Right lobe of liver (tissue), 6 donors: ENCODE data around the gene EPHB1. TPM values are rescaled to one million over a fixed set of nuclear protein-coding genes. Genes with fewer than 3 reads are reported as not detected.

Source experiments
- ATAC-seq, 4 donors: fragments of 200-7000 bp; cut with Tn5 transposase; one replicate each; pipeline ENCODE4 v1.9.1; 2020; ENCODE audit warnings: mild to moderate bottlenecking in 4 of 4, moderate library complexity in 4 of 4
- DNase-seq, 3 donors: peaks; one replicate each; pipeline ENCODE4 v3.0.0-alpha.2; 2020
- H3K27ac ChIP-seq, 3 donors: fragments of 200-600 bp; one replicate each; pipeline ENCODE4 v1.8.0; 2022
- H3K27me3 ChIP-seq, 2 donors: fragments of 200-600 bp; one replicate each; pipeline ENCODE4 v1.8.0; 2022
- H3K36me3 ChIP-seq, 4 donors: fragments of 200-600 bp; sonication (generic) in 1 of 4; one replicate each; pipeline versions ENCODE4 v1.5.1 to v1.8.0; 2017 to 2022; ENCODE audit warnings: control low read depth in 1 of 4
- H3K4me1 ChIP-seq, 4 donors: fragments of 200-600 bp; sonication (generic) in 1 of 4; one replicate each; pipeline versions ENCODE4 v1.5.1 to v1.8.0; 2017 to 2022; ENCODE audit warnings: control low read depth in 1 of 4
- H3K4me3 ChIP-seq, 3 donors: fragments of 200-600 bp; one replicate each; pipeline ENCODE4 v1.8.0; 2022
- H3K9me3 ChIP-seq, 4 donors: fragments of 200-600 bp; sonication (generic) in 1 of 4; one replicate each; pipeline versions ENCODE4 v1.5.1 to v1.8.0; 2017 to 2022; ENCODE audit warnings: control low read depth in 1 of 4
- CTCF ChIP-seq, 4 donors: fragments of 200-600 bp in 3 of 4; fragments of 450-650 bp in 1 of 4; IDR thresholded peaks; one replicate each; pipeline versions ENCODE4 v1.5.1 to v1.8.0; 2016 to 2022; ENCODE audit warnings: antibody characterized with exemption in 4 of 4, mild to moderate bottlenecking in 2 of 4
- POLR2A ChIP-seq: fragments of 450-650 bp; IDR thresholded peaks from one replicate; pipeline ENCODE4 v1.6.1; 2017; ENCODE audit warnings: antibody characterized with exemption, mild to moderate bottlenecking
- WGBS: methylation state at CpG from one replicate; pipeline ENCODE4 v1.1.6; 2018; ENCODE audit warnings: low coverage, low lambda C conversion rate; ENCODE audit not compliant: insufficient coverage; ENCODE audit errors: missing lambda C conversion rate; 5-methylcytosine and 5-hydroxymethylcytosine counted together
- intact Hi-C, 2 donors: fragments of 100-400 bp; cut with DNase I; formaldehyde crosslinking; loops; one replicate each; pipeline versions ENCODE4 v1.11.2 to v1.14.1; 2022
- total RNA-seq, 6 experiments: library from RNA; depleted of rRNA in 2 of 6; stranded (reverse); fragments of >200 nt in 2 of 6; fragmentation: NEBNext Ultra II Directional in 3 of 6; extraction: Animal tissue kit (Norgen Biotek cat#: 25700) in 3 of 6; gene quantifications; one replicate each; pipeline versions ENCODE4 v1.1.0 to v1.2.4, GENCODE V29; 2016 to 2023
- donor health status: DM: no; HTN: yes; CAD: no.
- donor health status: DM: no; HTN: no; CAD: no.
- donor health status: DM: no; HTN: no; CAD: no.
- donor health status: DM: no; HTN: yes; CAD: no.
- donor health status: DM: no; HTN: yes; CAD: no.

EPHB1 gene
- total RNA-seq, 6 experiments from 2014 or later: 0.63 to 10.9 (median 1.8) TPM

- Histone ChIP-seq H3K9me3 (no peaks in the 10 kb centered on the region), H3K4me3 (no peak overlapping the region), H3K36me3 (no peaks in the 10 kb centered on the region), H3K4me1 (peaks cover 0 to 13% (median 5%) of the 10 kb centered on the region in 4 donors), H3K27ac (peak overlapping the region in 1 of 3 donors; percentile 15), H3K27me3 (no peaks in the 10 kb centered on the region)
- intact Hi-C loops: no loop called here
- DNase-seq (peak in 1 of 3 donors; percentile 66), ATAC-seq (peak; percentile 82 to 95 (median 85))
- no peak for TF ChIP-seq POLR2A
- no peak for TF ChIP-seq CTCF (IDR thresholded peaks at IDR 0.05)
- WGBS: 25% methylated on average over 5 of the region's 6 CpGs
Observed at GRCh38 chr3:135261214-135261775, 466.2 kb downstream of the EPHB1 start.

DNA sequence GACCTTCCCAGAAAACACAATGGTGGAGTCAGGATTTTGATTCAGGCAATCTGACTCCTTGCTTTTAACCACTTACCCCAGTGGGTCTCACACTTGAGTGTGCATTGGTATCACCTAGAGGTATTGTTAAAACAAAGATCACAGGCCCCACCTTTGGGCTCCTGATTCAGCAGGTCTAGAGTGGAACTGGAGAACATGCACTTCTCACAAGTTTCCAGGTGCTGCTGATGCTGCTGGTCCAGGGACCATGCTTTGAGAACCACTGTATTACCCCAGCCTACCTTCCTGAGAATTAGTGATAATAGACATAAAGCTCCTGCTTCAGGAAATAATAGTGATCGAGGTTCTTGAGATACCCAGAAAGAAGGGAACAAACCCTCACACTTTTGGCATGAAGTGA, 466.9 kb downstream of the EPHB1 start:
- no peak for ATAC-seq

DNA sequence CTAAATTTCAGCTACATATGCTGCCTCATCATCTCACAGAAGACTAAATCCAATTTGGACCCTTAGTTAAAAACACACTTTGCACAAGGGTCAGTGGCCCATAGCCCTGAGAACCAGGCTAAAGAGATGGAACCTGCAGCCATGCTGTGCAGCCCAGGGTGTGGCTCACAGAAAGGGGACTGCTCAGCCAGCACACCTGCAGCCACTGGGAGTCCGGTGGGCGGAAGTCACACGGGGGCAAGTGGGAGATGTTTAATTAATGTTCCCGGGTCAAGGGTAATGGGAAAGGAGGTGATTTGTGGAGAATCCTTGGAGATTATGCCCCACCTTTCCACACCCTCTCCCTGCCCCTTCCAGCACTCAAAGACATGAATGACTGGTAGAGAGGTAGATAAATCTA, 467.4 kb downstream of the EPHB1 start:
- intact Hi-C loops: no loop called here
- Histone ChIP-seq H3K36me3 (no peaks in the 10 kb centered on the region), H3K9me3 (no peaks in the 10 kb centered on the region), H3K4me1 (peaks cover 0 to 13% (median 5%) of the 10 kb centered on the region in 4 donors), H3K27ac (no peak overlapping the region), H3K4me3 (no peak overlapping the region), H3K27me3 (no peaks in the 10 kb centered on the region)
- ATAC-seq (no peak), DNase-seq (no peak)
- TF ChIP-seq POLR2A (no peak), CTCF (IDR thresholded peaks at IDR 0.05) (no peak)
- no CpG with 5 or more reads among the region's 4 CpGs for WGBS

More for the DNA sequence above, 466.9 kb downstream of the EPHB1 start:
- TF ChIP-seq POLR2A (no peak), CTCF (IDR thresholded peaks at IDR 0.05) (no peak)
- H3K4me3 ChIP-seq: no peak overlapping the region
- WGBS: 60% methylated on average over 1 of the region's 1 CpG
- no peak overlapping the region for H3K27ac ChIP-seq
- no peaks in the 10 kb centered on the region for H3K9me3 ChIP-seq
- peaks cover 0 to 13% (median 5%) of the 10 kb centered on the region in 4 donors for H3K4me1 ChIP-seq
- intact Hi-C loops: no loop called here
- no peak for DNase-seq
- H3K36me3 ChIP-seq: no peaks in the 10 kb centered on the region
- H3K27me3 ChIP-seq: no peaks in the 10 kb centered on the region

DNA sequence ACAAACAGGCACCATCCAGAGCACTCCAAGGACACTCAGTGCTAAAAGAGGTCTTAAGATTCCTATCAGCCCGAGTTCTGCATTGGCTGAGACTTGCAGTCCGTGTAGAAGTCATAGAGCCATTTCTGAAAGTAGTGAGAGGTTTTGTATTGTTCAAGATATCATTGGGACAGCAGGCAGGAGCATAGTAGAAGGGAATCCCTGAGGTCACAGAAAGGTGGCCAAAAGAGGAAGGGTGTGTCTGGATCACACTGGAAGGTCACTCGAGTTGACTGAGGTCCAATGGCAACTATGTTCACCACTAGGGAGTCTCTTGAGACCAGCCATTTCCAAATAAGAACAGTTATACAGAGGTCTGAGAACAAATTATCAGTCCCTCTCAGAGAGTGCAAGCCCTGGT, 468.3 kb downstream of the EPHB1 start:
- Histone ChIP-seq H3K36me3 (no peaks in the 10 kb centered on the region), H3K9me3 (no peaks in the 10 kb centered on the region), H3K27ac (no peak overlapping the region), H3K27me3 (no peaks in the 10 kb centered on the region), H3K4me3 (no peak overlapping the region), H3K4me1 (peaks cover 0 to 13% (median 5%) of the 10 kb centered on the region in 4 donors)
- intact Hi-C loops: no loop called here
- no peak for TF ChIP-seq CTCF (IDR thresholded peaks at IDR 0.05)
- 69% methylated on average over 3 of the region's 3 CpGs for WGBS
- no peak for DNase-seq
- no peak for ATAC-seq

GRCh38 chr3:135267487-135267886, 472.4 kb downstream of the EPHB1 start:
- whole genome bisulfite sequencing: 77% methylated on average over 6 of the region's 6 CpGs
- no peaks in the 10 kb centered on the region for H3K9me3 ChIP-seq
- no peaks in the 10 kb centered on the region for H3K4me1 ChIP-seq
- intact Hi-C loops: no loop called here
- H3K4me3 ChIP-seq: no peak overlapping the region
- H3K27me3 ChIP-seq: no peaks in the 10 kb centered on the region
- TF ChIP-seq CTCF (IDR thresholded peaks at IDR 0.05) (no peak), POLR2A (no peak)
- no peak overlapping the region for H3K27ac ChIP-seq
- DNase-seq (no peak), ATAC-seq (no peak)
- H3K36me3 ChIP-seq: no peaks in the 10 kb centered on the region
